Uterus (tissue), 4 donors: ENCODE results near the gene OR9Q1. TPM values are rescaled to one million over a fixed set of nuclear protein-coding genes. Genes with fewer than 3 reads are reported as not detected.

Source experiments
- DNase-seq, 2 donors: peaks; one replicate each; pipeline ENCODE4 v3.0.0-alpha.2; 2019 to 2020
- H3K27ac ChIP-seq, 2 donors: fragments of 200-600 bp; sonication (generic); 1 replicate in 1 of 2; 2 replicates in 1 of 2; pipeline ENCODE4 v1.5.1; 2016 to 2018
- H3K27me3 ChIP-seq, 2 donors: fragments of 200-600 bp; sonication (generic); one replicate each; pipeline ENCODE4 v1.5.1; 2018 to 2019; ENCODE audit warnings: control low read depth in 1 of 2
- H3K36me3 ChIP-seq, 2 donors: fragments of 200-600 bp; sonication (generic); one replicate each; pipeline ENCODE4 v1.5.1; 2019; ENCODE audit warnings: control low read depth in 1 of 2
- H3K4me1 ChIP-seq, 2 donors: fragments of 200-600 bp; sonication (generic); one replicate each; pipeline ENCODE4 v1.5.1; 2018 to 2019; ENCODE audit warnings: control low read depth in 1 of 2
- H3K4me3 ChIP-seq, 2 donors: fragments of 200-600 bp; sonication (generic); 1 replicate in 1 of 2; 2 replicates in 1 of 2; pipeline ENCODE4 v1.5.1; 2018 to 2019; ENCODE audit warnings: mild to moderate bottlenecking in 1 of 2
- H3K9me3 ChIP-seq, 2 donors: fragments of 200-600 bp; sonication (generic); one replicate each; pipeline ENCODE4 v1.5.1; 2019; ENCODE audit warnings: control low read depth in 1 of 2
- POLR2A ChIP-seq, 2 donors: fragments of 450-650 bp; IDR thresholded peaks; one replicate each; pipeline ENCODE4 v1.6.1; 2016; ENCODE audit warnings: antibody characterized with exemption in 2 of 2, mild to moderate bottlenecking in 1 of 2, moderate library complexity in 1 of 2
- intact Hi-C: fragments of 100-400 bp; cut with DNase I; formaldehyde crosslinking; loops from one replicate; pipeline ENCODE4 v1.15.1; 2023; ENCODE audit warnings: low total_unique reads
- total RNA-seq, 4 donors: library from RNA; depleted of rRNA in 3 of 4; stranded (reverse); fragments of >200 nt in 3 of 4; gene quantifications; one replicate each; pipeline versions ENCODE4 v1.1.0 to v1.2.4, GENCODE V29; 2014 to 2023
- TF ChIP-seq, protein P1 (sequence below), 4 experiments: fragments of 200-600 bp in 2 of 4; fragments of 450-650 bp in 2 of 4; sonication (generic) in 2 of 4; IDR thresholded peaks; one replicate each; pipeline ENCODE4 v1.5.1; 2016 to 2019; ENCODE audit warnings: antibody characterized with exemption in 4 of 4, mild to moderate bottlenecking in 2 of 4, moderate library complexity in 1 of 4
- donor health status: DM: yes; HTN: yes; CAD: no.

Gene OR9Q1
- total RNA-seq, 4 donors from 2014 or later: not detected

DNA sequence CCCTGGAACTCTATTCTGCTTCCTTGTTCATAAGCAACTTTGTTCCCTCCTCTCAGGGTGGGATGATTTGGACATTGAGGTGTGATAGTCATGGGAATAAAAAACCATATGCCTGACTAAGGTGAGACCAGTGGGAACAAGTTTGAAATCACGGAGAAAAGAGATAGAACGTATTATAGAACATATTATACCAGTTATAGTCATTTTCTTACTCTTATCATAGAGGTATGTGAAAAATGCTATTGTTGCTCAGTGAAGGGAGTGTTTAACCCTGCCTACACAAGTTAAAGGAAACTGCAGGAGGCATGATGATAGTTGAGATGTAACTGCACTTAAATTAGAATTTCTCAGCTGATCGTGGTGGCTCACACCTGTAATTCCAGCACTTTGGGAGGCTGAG, 22.6 kb downstream of the OR9Q1 start:
- no peaks in the 10 kb centered on the region for H3K4me1 ChIP-seq
- intact Hi-C loops: no loop called here
- TF ChIP-seq, protein P1, sequence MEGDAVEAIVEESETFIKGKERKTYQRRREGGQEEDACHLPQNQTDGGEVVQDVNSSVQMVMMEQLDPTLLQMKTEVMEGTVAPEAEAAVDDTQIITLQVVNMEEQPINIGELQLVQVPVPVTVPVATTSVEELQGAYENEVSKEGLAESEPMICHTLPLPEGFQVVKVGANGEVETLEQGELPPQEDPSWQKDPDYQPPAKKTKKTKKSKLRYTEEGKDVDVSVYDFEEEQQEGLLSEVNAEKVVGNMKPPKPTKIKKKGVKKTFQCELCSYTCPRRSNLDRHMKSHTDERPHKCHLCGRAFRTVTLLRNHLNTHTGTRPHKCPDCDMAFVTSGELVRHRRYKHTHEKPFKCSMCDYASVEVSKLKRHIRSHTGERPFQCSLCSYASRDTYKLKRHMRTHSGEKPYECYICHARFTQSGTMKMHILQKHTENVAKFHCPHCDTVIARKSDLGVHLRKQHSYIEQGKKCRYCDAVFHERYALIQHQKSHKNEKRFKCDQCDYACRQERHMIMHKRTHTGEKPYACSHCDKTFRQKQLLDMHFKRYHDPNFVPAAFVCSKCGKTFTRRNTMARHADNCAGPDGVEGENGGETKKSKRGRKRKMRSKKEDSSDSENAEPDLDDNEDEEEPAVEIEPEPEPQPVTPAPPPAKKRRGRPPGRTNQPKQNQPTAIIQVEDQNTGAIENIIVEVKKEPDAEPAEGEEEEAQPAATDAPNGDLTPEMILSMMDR (IDR thresholded peaks at IDR 0.05): no peak
- TF ChIP-seq POLR2A (IDR thresholded peaks at IDR 0.05): no peak

DNA sequence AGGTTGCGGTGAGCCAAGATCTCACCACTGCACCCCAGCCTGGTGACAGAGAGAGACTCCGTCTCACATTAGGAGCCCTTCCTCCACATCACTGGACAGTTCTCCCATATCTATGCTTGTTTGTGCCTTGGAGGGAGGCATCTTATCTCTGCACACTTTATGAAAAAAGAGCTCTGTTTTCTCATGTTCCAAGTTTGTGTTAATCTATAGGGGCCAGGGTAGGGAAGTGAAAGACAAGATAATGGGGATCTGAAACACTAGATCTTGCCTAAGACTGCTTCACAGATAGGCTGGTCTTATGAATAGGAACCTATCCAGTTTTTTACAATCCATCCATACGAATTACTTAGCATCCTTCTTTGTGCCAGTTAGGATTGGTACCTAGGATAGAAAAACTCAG, 24.1 kb downstream of the OR9Q1 start:
- Histone ChIP-seq H3K36me3 (no peaks in the 10 kb centered on the region), H3K4me1 (no peaks in the 10 kb centered on the region), H3K4me3 (no peak overlapping the region), H3K27ac (no peak overlapping the region), H3K27me3 (no peaks in the 10 kb centered on the region), H3K9me3 (no peaks in the 10 kb centered on the region)
- no peak for DNase-seq
- TF ChIP-seq, protein P1 (IDR thresholded peaks at IDR 0.05): no peak
- no peak for TF ChIP-seq POLR2A (IDR thresholded peaks at IDR 0.05)
- intact Hi-C loops: no loop called here

More for the DNA sequence above, 22.6 kb downstream of the OR9Q1 start:
- no peaks in the 10 kb centered on the region for H3K27me3 ChIP-seq
- H3K9me3 ChIP-seq: no peaks in the 10 kb centered on the region
- H3K36me3 ChIP-seq: no peaks in the 10 kb centered on the region
- H3K4me3 ChIP-seq: no peak overlapping the region
- H3K27ac ChIP-seq: no peak overlapping the region
- DNase-seq: no peak

- TF ChIP-seq POLR2A (IDR thresholded peaks at IDR 0.05): no peak
- TF ChIP-seq, protein P1 (IDR thresholded peaks at IDR 0.05): no peak
- Histone ChIP-seq H3K4me3 (no peak overlapping the region), H3K9me3 (no peaks in the 10 kb centered on the region), H3K36me3 (no peaks in the 10 kb centered on the region), H3K27ac (no peak overlapping the region), H3K4me1 (peaks cover 0 to 9% of the 10 kb centered on the region in 2 donors), H3K27me3 (no peaks in the 10 kb centered on the region)
- intact Hi-C loops: no loop called here
- DNase-seq: no peak
These were observed 32.2 kb downstream of the OR9Q1 start for GRCh38 chr11:58055806-58056401.

- H3K27me3 ChIP-seq: no peaks in the 10 kb centered on the region
- intact Hi-C loops: no loop called here
- DNase-seq: no peak
- H3K4me1 ChIP-seq: peaks cover 0 to 9% of the 10 kb centered on the region in 2 donors
- TF ChIP-seq, protein P1 (IDR thresholded peaks at IDR 0.05): no peak
- no peak for TF ChIP-seq POLR2A (IDR thresholded peaks at IDR 0.05)
- H3K9me3 ChIP-seq: no peaks in the 10 kb centered on the region
- no peak overlapping the region for H3K27ac ChIP-seq
- no peaks in the 10 kb centered on the region for H3K36me3 ChIP-seq
- H3K4me3 ChIP-seq: no peak overlapping the region
These were observed 33.8 kb downstream of the OR9Q1 start for GRCh38 chr11:58057481-58057880.

GRCh38 chr11:58058276-58059006, 34.8 kb downstream of the OR9Q1 start:
- Histone ChIP-seq H3K27ac (peak overlapping the region; percentile 9 to 66), H3K4me3 (no peak overlapping the region), H3K4me1 (peaks cover 0 to 9% of the 10 kb centered on the region in 2 donors), H3K27me3 (no peaks in the 10 kb centered on the region), H3K36me3 (no peaks in the 10 kb centered on the region), H3K9me3 (no peaks in the 10 kb centered on the region)
- no peak for DNase-seq
- TF ChIP-seq, protein P1 (IDR thresholded peaks at IDR 0.05): no peak
- TF ChIP-seq POLR2A (IDR thresholded peaks at IDR 0.05): no peak
- intact Hi-C loops: no loop called here
